H1 (cell line): ENCODE data around the gene B9D1. TPM values are rescaled to one million over a fixed set of nuclear protein-coding genes. Genes with fewer than 3 reads are reported as not detected.

Source experiments
- CTCF ChIA-PET: fragments of 300-600 bp; sonication (Branson Sonifier 250); formaldehyde crosslinking; loops from one replicate; lab custom pipeline; 2021; ENCODE audit not compliant: partially characterized antibody; lab: Charles Lee
- POLR2A ChIA-PET: fragments of 300-600 bp; sonication (Branson Sonifier 250); formaldehyde crosslinking; loops from one replicate; lab custom pipeline; 2021; ENCODE audit warnings: inconsistent platforms; ENCODE audit not compliant: partially characterized antibody; lab: Charles Lee
- DNase-seq, 2 experiments: peaks; one replicate each; pipeline versions ENCODE4 v3.0.0 to v3.0.0-alpha.2; 2010 to 2022; ENCODE audit warnings: low spot score in 2 of 2, low read depth in 1 of 2, mixed read lengths in 1 of 2
- FAIRE-seq: peaks from 2 replicates; lab custom pipeline; 2011; peaks lifted over from hg19 to GRCh38; lab: Jason Lieb, UNC
- H2AFZ ChIP-seq: 2 replicates; pipeline ENCODE4 v1.8.1; 2012; ENCODE audit warnings: low read length, inconsistent platforms
- H2AK5ac ChIP-seq: 2 replicates; pipeline ENCODE4 v1.6.1; 2013; ENCODE audit warnings: low read depth, low read length
- H2BK120ac ChIP-seq: replicated peaks from 2 replicates; pipeline ENCODE3; 2013; ENCODE audit warnings: low read depth, low read length, inconsistent platforms
- H2BK12ac ChIP-seq: 2 replicates; pipeline ENCODE4 v1.6.1; 2013; ENCODE audit warnings: low read depth, low read length
- H2BK15ac ChIP-seq: 2 replicates; pipeline ENCODE4 v1.6.1; 2013; ENCODE audit warnings: low read length
- H2BK20ac ChIP-seq: 2 replicates; pipeline ENCODE4 v1.6.1; 2013; ENCODE audit warnings: low read length
- H2BK5ac ChIP-seq: 2 replicates; pipeline ENCODE4 v1.6.1; 2013; ENCODE audit warnings: low read depth, low read length
- H3K14ac ChIP-seq: 2 replicates; pipeline ENCODE4 v1.6.1; 2013; ENCODE audit warnings: inconsistent platforms; ENCODE audit not compliant: insufficient read length
- H3K18ac ChIP-seq: 2 replicates; pipeline ENCODE4 v1.6.1; 2013; ENCODE audit warnings: low read length; ENCODE audit errors: extremely low read depth
- H3K23ac ChIP-seq: 2 replicates; pipeline ENCODE4 v1.6.1; 2013; ENCODE audit warnings: inconsistent platforms; ENCODE audit not compliant: insufficient read length
- H3K23me2 ChIP-seq: 2 replicates; pipeline ENCODE4 v1.6.1; 2013; ENCODE audit warnings: low read depth, low read length
- H3K27ac ChIP-seq: 2 replicates; pipeline ENCODE4 v1.6.1; 2011; ENCODE audit warnings: low read depth, low read length, inconsistent platforms
- H3K27me3 ChIP-seq, 4 experiments: replicated peaks in 1 of 4; 1 replicate in 1 of 4; 2 replicates in 3 of 4; pipeline versions ENCODE4 v1.6.1 to v1.8.1; 2011 to 2013; ENCODE audit warnings: low read length in 3 of 4, mild to moderate bottlenecking in 3 of 4, inconsistent platforms in 2 of 4, mixed read lengths in 2 of 4, moderate library complexity in 1 of 4; ENCODE audit not compliant: control insufficient read depth in 3 of 4, insufficient read depth in 3 of 4; ENCODE audit errors: extremely low read depth in 1 of 4
- H3K36me3 ChIP-seq, 4 experiments: 2 replicates each; pipeline versions ENCODE4 v1.6.1 to v1.8.1; 2011 to 2013; ENCODE audit warnings: mild to moderate bottlenecking in 4 of 4, low read length in 3 of 4, moderate library complexity in 2 of 4, control low read depth in 1 of 4, inconsistent platforms in 1 of 4; ENCODE audit not compliant: insufficient read depth in 4 of 4, control insufficient read depth in 2 of 4
- H3K4ac ChIP-seq: replicated peaks from 2 replicates; pipeline ENCODE3; 2013; ENCODE audit warnings: low read length, low read depth, mixed read lengths, inconsistent platforms; ENCODE audit not compliant: insufficient read length
- H3K4me1 ChIP-seq, 4 experiments: replicated peaks in 1 of 4; 1 replicate in 1 of 4; 2 replicates in 3 of 4; pipeline versions ENCODE4 v1.6.1 to v1.8.1; 2011 to 2013; ENCODE audit warnings: low read length in 3 of 4, inconsistent platforms in 2 of 4, mixed read lengths in 1 of 4; ENCODE audit not compliant: insufficient read depth in 4 of 4, control insufficient read depth in 3 of 4
- H3K4me2 ChIP-seq, 2 experiments: 2 replicates each; pipeline versions ENCODE4 v1.6.1 to v1.8.1; 2011 to 2013; ENCODE audit warnings: low read depth in 2 of 2, low read length in 2 of 2, control low read depth in 1 of 2, inconsistent platforms in 1 of 2, mild to moderate bottlenecking in 1 of 2; ENCODE audit not compliant: insufficient read depth in 1 of 2
- H3K4me3 ChIP-seq, 4 experiments: fragments of 200-600, 300-600 bp in 1 of 4; sonication (generic), shearing (Covaris generic), sonication (Bioruptor Twin) in 1 of 4; 2 replicates each; pipeline versions ENCODE4 v1.5.1 to v1.8.1; 2011 to 2016; ENCODE audit warnings: low read length in 4 of 4, low read depth in 3 of 4, control low read depth in 2 of 4, inconsistent platforms in 2 of 4, mild to moderate bottlenecking in 2 of 4, mixed read lengths in 1 of 4, moderate library complexity in 1 of 4; ENCODE audit not compliant: insufficient read depth in 2 of 4; ENCODE audit errors: extremely low read depth in 1 of 4
- H3K56ac ChIP-seq: replicated peaks from 2 replicates; pipeline ENCODE3; 2013; ENCODE audit warnings: low read depth, mild to moderate bottlenecking, mixed read lengths, low read length, inconsistent platforms; ENCODE audit not compliant: insufficient read length
- H3K79me1 ChIP-seq: 2 replicates; pipeline ENCODE4 v1.6.1; 2013; ENCODE audit warnings: low read depth, low read length, control low read depth
- H3K79me2 ChIP-seq, 2 experiments: 2 replicates each; pipeline versions ENCODE4 v1.6.1 to v1.8.1; 2012 to 2013; ENCODE audit warnings: low read length in 2 of 2, mild to moderate bottlenecking in 2 of 2, inconsistent platforms in 1 of 2; ENCODE audit not compliant: insufficient read depth in 2 of 2, control insufficient read depth in 1 of 2
- H3K9ac ChIP-seq, 4 experiments: replicated peaks in 1 of 4; 1 replicate in 1 of 4; 2 replicates in 3 of 4; pipeline versions ENCODE4 v1.6.1 to v1.8.1; 2011 to 2013; ENCODE audit warnings: low read depth in 3 of 4, low read length in 3 of 4, control low read depth in 2 of 4, mild to moderate bottlenecking in 2 of 4, moderate library complexity in 2 of 4, inconsistent platforms in 1 of 4; ENCODE audit errors: extremely low read depth in 1 of 4
- H3K9me3 ChIP-seq, 2 experiments: 2 replicates each; pipeline versions ENCODE4 v1.6.1 to v1.8.1; 2012 to 2013; ENCODE audit warnings: mild to moderate bottlenecking in 2 of 2, moderate library complexity in 2 of 2, control low read depth in 1 of 2, inconsistent platforms in 1 of 2, low read depth in 1 of 2, low read length in 1 of 2, mixed read lengths in 1 of 2; ENCODE audit not compliant: insufficient read depth in 2 of 2
- H4K20me1 ChIP-seq, 2 experiments: replicated peaks in 1 of 2; 2 replicates each; pipeline versions ENCODE3 to v1.8.1; 2011 to 2013; ENCODE audit warnings: inconsistent platforms in 2 of 2, low read length in 2 of 2, mild to moderate bottlenecking in 1 of 2; ENCODE audit not compliant: insufficient read depth in 2 of 2, control insufficient read depth in 1 of 2
- H4K5ac ChIP-seq: 2 replicates; pipeline ENCODE4 v1.6.1; 2013; ENCODE audit warnings: low read length, low read depth, mixed read lengths, inconsistent platforms; ENCODE audit not compliant: insufficient read length
- H4K8ac ChIP-seq: 2 replicates; pipeline ENCODE4 v1.8.0; 2013; ENCODE audit warnings: mild to moderate bottlenecking, moderate library complexity, low read length, inconsistent platforms; ENCODE audit not compliant: insufficient read depth; ENCODE audit errors: extremely low read depth
- H4K91ac ChIP-seq: replicated peaks from 2 replicates; pipeline ENCODE3; 2013; ENCODE audit warnings: low read length, mixed read lengths, inconsistent platforms; ENCODE audit not compliant: insufficient read length
- ASH2L ChIP-seq: fragments of 200-600, 300-600 bp; sonication (generic); IDR thresholded peaks from one replicate; pipeline ENCODE4 v1.7.1; 2017; ENCODE audit warnings: low read length
- BACH1 ChIP-seq: IDR thresholded peaks from 2 replicates; pipeline ENCODE4 v1.6.1; 2012; ENCODE audit warnings: low read length, improper control_type of control experiment
- BCL11A ChIP-seq, 2 experiments: IDR thresholded peaks; one replicate each; pipeline ENCODE4 v1.6.1; 2011; ENCODE audit warnings: low read depth in 2 of 2, low read length in 2 of 2, mild to moderate bottlenecking in 2 of 2
- CEBPB ChIP-seq: IDR thresholded peaks from 2 replicates; pipeline ENCODE4 v1.6.1; 2012; ENCODE audit warnings: low read depth, low read length
- CTBP2 ChIP-seq: IDR thresholded peaks from 2 replicates; pipeline ENCODE4 v1.7.0; 2011; ENCODE audit warnings: borderline replicate concordance, mild to moderate bottlenecking, moderate library complexity, mixed read lengths, low read length; ENCODE audit not compliant: insufficient read depth, insufficient read length
- EP300 ChIP-seq, 2 experiments: IDR thresholded peaks; 1 replicate in 1 of 2; 2 replicates in 1 of 2; pipeline ENCODE4 v1.6.1; 2011 to 2012; ENCODE audit warnings: low read depth in 2 of 2, low read length in 2 of 2, mild to moderate bottlenecking in 2 of 2, borderline replicate concordance in 1 of 2, inconsistent platforms in 1 of 2, moderate library complexity in 1 of 2
- JUN ChIP-seq: IDR thresholded peaks from 2 replicates; pipeline ENCODE4 v1.6.1; 2011; ENCODE audit warnings: low read depth, mild to moderate bottlenecking, improper control_type of control experiment, low read length
- KDM4A ChIP-seq: IDR thresholded peaks from one replicate; pipeline ENCODE4 v1.7.1; 2012; ENCODE audit warnings: low read depth, mild to moderate bottlenecking, moderate library complexity, low read length, inconsistent platforms; ENCODE audit not compliant: severe bottlenecking
- NANOG ChIP-seq: IDR thresholded peaks from 2 replicates; pipeline ENCODE4 v1.6.1; 2011; ENCODE audit warnings: low read length, low read depth, mild to moderate bottlenecking, inconsistent platforms; ENCODE audit not compliant: insufficient read depth, poor library complexity, severe bottlenecking
- RBBP5 ChIP-seq: IDR thresholded peaks from 2 replicates; pipeline ENCODE4 v1.7.1; 2012; ENCODE audit warnings: low read depth, mild to moderate bottlenecking, inconsistent platforms, low read length, moderate library complexity, borderline replicate concordance
- SP1 ChIP-seq: IDR thresholded peaks from 2 replicates; pipeline ENCODE4 v1.6.1; 2011; ENCODE audit warnings: low read depth, low read length
- SP4 ChIP-seq: IDR thresholded peaks from 2 replicates; pipeline ENCODE4 v1.6.1; 2012; ENCODE audit warnings: low read length, inconsistent platforms
- WGBS, 2 experiments: shearing (Covaris generic) in 1 of 2; methylation state at CpG; one replicate each; pipeline versions ENCODE4 v1.1.6 to v1.1.7; 2013 to 2015; ENCODE audit warnings: low lambda C conversion rate in 2 of 2, mixed read lengths in 2 of 2, inconsistent platforms in 1 of 2, low coverage in 1 of 2, missing lambda C conversion rate in 1 of 2; ENCODE audit not compliant: insufficient replicate concordance in 2 of 2, insufficient coverage in 1 of 2, insufficient read length in 1 of 2; ENCODE audit errors: extremely low coverage in 1 of 2, missing lambda C conversion rate in 1 of 2; 5-methylcytosine and 5-hydroxymethylcytosine counted together
- polyA plus RNA-seq, 7 experiments: library from polyadenylated mRNA; depleted of rRNA in 3 of 7; stranded (reverse) in 5 of 7; unstranded in 2 of 7; fragments of >200 nt in 5 of 7; fragments of 200-250 nt in 2 of 7; gene quantifications; 1 replicate in 5 of 7; 2 replicates in 1 of 7; 4 replicates in 1 of 7; pipeline versions ENCODE4 v1.2.1 to v1.2.3, GENCODE V29; 2011 to 2013; ENCODE audit warnings: missing spikeins in 2 of 7, mixed read lengths in 2 of 7
- total RNA-seq: library from RNA; stranded (reverse); fragmentation: NEBNext Ultra II Directional; extraction: Animal tissue kit (Norgen Biotek cat#: 25700); gene quantifications from 2 replicates; pipeline ENCODE4 v1.2.1, GENCODE V29; 2021
- TF ChIP-seq, protein P1 (sequence below): IDR thresholded peaks from 2 replicates; pipeline ENCODE4 v1.6.1; 2011; ENCODE audit warnings: low read length, improper control_type of control experiment

B9D1 gene
- total and polyA plus RNA-seq, 2 of the 8 experiments (the other 6 are each of a cell fraction or from before 2014, with no cell fraction given): 24.6 to 65.7 TPM

DNA sequence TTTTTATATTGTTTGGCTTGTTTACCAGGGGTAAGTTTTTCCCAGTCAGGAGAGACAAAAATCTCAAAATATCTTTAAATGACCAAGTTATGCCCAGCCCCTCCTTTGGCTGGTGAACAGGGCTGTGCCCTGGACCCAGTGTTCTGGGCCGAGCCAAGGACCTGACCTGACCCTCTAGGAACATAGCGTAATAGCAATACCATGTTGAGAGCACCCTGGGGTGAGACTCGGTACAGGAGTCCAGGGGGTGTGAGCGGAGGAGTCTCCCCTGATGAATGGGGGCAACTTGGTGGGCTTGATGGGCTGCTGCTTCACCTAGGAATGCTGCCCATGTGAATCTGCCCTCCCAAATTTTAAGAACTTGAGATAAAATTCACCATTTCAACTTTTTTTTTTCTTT, 47.4 kb downstream of the B9D1 start:
- H3K9me3 ChIP-seq: no peaks in the 10 kb centered on the region
- H4K5ac ChIP-seq: no peak overlapping the region
- no peak overlapping the region for H2BK120ac ChIP-seq
- no peak overlapping the region for H3K23ac ChIP-seq
- POLR2A ChIA-PET: no interaction called here
- no peak overlapping the region for H2BK5ac ChIP-seq
- peaks cover 2 to 25% (median 13%) of the 10 kb centered on the region in 4 experiments; a peak in 7 of 8 replicates for H3K36me3 ChIP-seq
- no peak overlapping the region for H4K8ac ChIP-seq
- H2AFZ ChIP-seq: no peak overlapping the region
- WGBS, 2 experiments: 81% methylated on average over 4 of the region's 4 CpGs; no CpG with 5 or more reads in 1 of the 2 experiments
- no peak for DNase-seq
- H3K56ac ChIP-seq: no peak overlapping the region
- CTCF ChIA-PET: interaction anchor here (0.9 to 1.0 kb wide), 2 partner anchors 23 kb away, joined by 3 to 4 read pairs; no protein-coding TSS in a partner anchor
- no peaks in the 10 kb centered on the region for H3K23me2 ChIP-seq
- H4K91ac ChIP-seq: no peak overlapping the region
- H2AK5ac ChIP-seq: no peak overlapping the region
- H3K27me3 ChIP-seq: no peaks in the 10 kb centered on the region
- H3K4ac ChIP-seq: no peak overlapping the region
- H3K27ac ChIP-seq: no peak overlapping the region
- no peak overlapping the region for H3K9ac ChIP-seq
- H3K79me1 ChIP-seq: peaks cover 9% of the 10 kb centered on the region
- H3K4me1 ChIP-seq: peaks cover 0 to 17% (median 11%) of the 10 kb centered on the region in 4 experiments
- no peak overlapping the region for H2BK20ac ChIP-seq
- H2BK12ac ChIP-seq: no peak overlapping the region
- FAIRE-seq: no peak
- no peak overlapping the region for H2BK15ac ChIP-seq
- no peak overlapping the region for H3K14ac ChIP-seq
- no peak overlapping the region for H3K4me3 ChIP-seq
- no peaks in the 10 kb centered on the region for H3K79me2 ChIP-seq
- no peak overlapping the region for H3K4me2 ChIP-seq
- H3K18ac ChIP-seq: no peak overlapping the region
- no peak for TF ChIP-seq SP4
- TF ChIP-seq, protein P1, sequence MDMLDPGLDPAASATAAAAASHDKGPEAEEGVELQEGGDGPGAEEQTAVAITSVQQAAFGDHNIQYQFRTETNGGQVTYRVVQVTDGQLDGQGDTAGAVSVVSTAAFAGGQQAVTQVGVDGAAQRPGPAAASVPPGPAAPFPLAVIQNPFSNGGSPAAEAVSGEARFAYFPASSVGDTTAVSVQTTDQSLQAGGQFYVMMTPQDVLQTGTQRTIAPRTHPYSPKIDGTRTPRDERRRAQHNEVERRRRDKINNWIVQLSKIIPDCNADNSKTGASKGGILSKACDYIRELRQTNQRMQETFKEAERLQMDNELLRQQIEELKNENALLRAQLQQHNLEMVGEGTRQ: no peak
- TF ChIP-seq JUN: no peak
- TF ChIP-seq RBBP5: no peak
- TF ChIP-seq BACH1: no peak
- TF ChIP-seq KDM4A: no peak
- TF ChIP-seq BCL11A (IDR thresholded peaks at IDR 0.05; ENCODE audit: low read depth in 2 of 2, low read length in 2 of 2): no peak
- TF ChIP-seq SP1: no peak
- TF ChIP-seq NANOG: no peak
- no peak for TF ChIP-seq CEBPB
- no peak for TF ChIP-seq CTBP2
- no peak for TF ChIP-seq ASH2L
- no peak for TF ChIP-seq EP300 (IDR thresholded peaks at IDR 0.05; ENCODE audit: borderline replicate concordance in 1 of 2, low read depth in 2 of 2, low read length in 2 of 2)
- peaks cover 1 to 7% of the 10 kb centered on the region in 2 experiments for H4K20me1 ChIP-seq
